Measurements from ENCODE around the gene SND1. TPM values are rescaled to one million over a fixed set of nuclear protein-coding genes. Genes with fewer than 3 reads are reported as not detected.

The SND1 gene
- total RNA-seq (100 to 1,000 TPM; 137 to 187 (median 154) TPM), total RNA-seq (96.1 to 449 (median 157) reads per million in 29 experiments)
- 94.1 TPM for total RNA-seq (2013)

- no peaks in the 10 kb centered on the region for H3K27me3 Mint-ChIP-seq
- POLR2A ChIA-PET = interaction anchor here in 1 of 2 donors (0.8 kb wide), 1 partner anchor 66 kb away, joined by 3 read pairs; the partner anchor contains the start of gene GCC1
Observed at GRCh38 chr7:127651556-127652332, at the start of gene SND1. SND1 (plus strand) TSS chr7:127652194; CDS start chr7:127652374, 180 bp downstream.

DNA sequence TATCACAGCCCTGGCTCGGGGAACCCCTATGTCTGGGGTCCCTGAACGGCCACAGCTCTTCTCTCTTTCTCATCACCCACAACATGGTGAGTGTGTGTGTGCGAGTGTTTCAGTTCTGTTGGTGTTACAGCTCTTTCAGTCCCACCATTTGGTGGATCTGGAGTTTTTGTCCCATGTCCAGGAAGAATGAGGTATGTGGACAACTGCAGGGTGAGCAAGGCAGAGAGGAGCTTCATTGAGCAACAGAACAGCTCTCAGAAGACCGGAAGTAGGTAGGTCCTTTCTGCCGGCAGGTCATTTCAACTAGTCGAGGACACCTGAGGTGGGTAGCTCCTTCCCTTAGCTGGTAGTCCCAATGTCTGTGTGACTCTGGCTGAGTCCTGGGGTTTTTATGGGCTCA lies 43.5 kb upstream of the SND1 start:
- Histone ChIP-seq H3K4me1 (ENCODE audit: control insufficient read depth in 1 of 2, extremely low read depth in 1 of 2, insufficient read depth in 2 of 2, low read length in 2 of 2) (no peaks in the 10 kb centered on the region), H3K36me3 (ENCODE audit: control insufficient read depth in 2 of 2, extremely low read depth in 1 of 2, insufficient read depth in 1 of 2, low read length in 1 of 2) (no peaks in the 10 kb centered on the region), H3K4me3 (ENCODE audit: control insufficient read depth in 1 of 2, extremely low read depth in 1 of 2, low read length in 1 of 2) (no peak overlapping the region), H3K9me3 (no peaks in the 10 kb centered on the region), H3K27ac (ENCODE audit: low read length) (no peak overlapping the region), H3K27me3 (replicated peaks in 1 of 2; ENCODE audit: control insufficient read depth in 2 of 2, extremely low read depth in 1 of 2, insufficient read depth in 2 of 2, low read length in 1 of 2) (peaks cover 0 to 30% of the 10 kb centered on the region in 2 experiments)
- Mint-ChIP-seq H3K27me3 (peaks cover 16 to 23% of the 10 kb centered on the region in 2 donors), H3K27ac (no peak overlapping the region), H3K9me3 (peaks cover 0 to 2% (median 0%) of the 10 kb centered on the region in 3 donors), H3K4me1 (no peaks in the 10 kb centered on the region), H3K4me3 (no peak overlapping the region), H3K36me3 (no peaks in the 10 kb centered on the region)
- ATAC-seq (replicated peaks in 1 of 4) (no peak), DNase-seq (no peak)
- ChIA-PET CTCF (no interaction called here), POLR2A (no interaction called here)
- 75% methylated on average over 2 of the region's 6 CpGs for WGBS (ENCODE audit: insufficient coverage)

More at GRCh38 chr7:127651556-127652332, at the start of gene SND1:
- H3K36me3 ChIP-seq (ENCODE audit: control insufficient read depth in 2 of 2, extremely low read depth in 1 of 2, insufficient read depth in 1 of 2, low read length in 1 of 2) = peaks cover 0 to 6% of the 10 kb centered on the region in 2 donors
- CTCF ChIA-PET = no interaction called here
- no peaks in the 10 kb centered on the region for H3K9me3 ChIP-seq
- Mint-ChIP-seq H3K36me3 (peaks cover 11% of the 10 kb centered on the region), H3K4me3 (peak within 1 kb of the TSS in 2 of 3 donors; percentile 98 to 99), H3K9me3 (no peaks in the 10 kb centered on the region), H3K27ac (peak within 1 kb of the TSS; percentile 94 to 99), H3K4me1 (peaks cover 52 to 53% (median 53%) of the 10 kb centered on the region in 3 donors)
- under 1% methylated on average over 66 of the region's 67 CpGs for WGBS (ENCODE audit: insufficient coverage)
- H3K4me1 ChIP-seq (ENCODE audit: control insufficient read depth in 1 of 2, extremely low read depth in 1 of 2, insufficient read depth in 2 of 2, low read length in 2 of 2) = peaks cover 17 to 33% of the 10 kb centered on the region in 2 experiments
- H3K27ac ChIP-seq (ENCODE audit: low read length) = peak within 1 kb of the TSS; percentile 97
- peak; percentile 92 to 100 (median 99) for DNase-seq
- peaks cover 0 to 3% of the 10 kb centered on the region in 2 experiments for H3K27me3 ChIP-seq (replicated peaks in 1 of 2; ENCODE audit: control insufficient read depth in 2 of 2, extremely low read depth in 1 of 2, insufficient read depth in 2 of 2, low read length in 1 of 2)
- peak; percentile 94 to 97 (median 95) for ATAC-seq (replicated peaks in 1 of 4)
- H3K4me3 ChIP-seq (ENCODE audit: control insufficient read depth in 1 of 2, extremely low read depth in 1 of 2, low read length in 1 of 2) = peak within 1 kb of the TSS; percentile 96

DNA sequence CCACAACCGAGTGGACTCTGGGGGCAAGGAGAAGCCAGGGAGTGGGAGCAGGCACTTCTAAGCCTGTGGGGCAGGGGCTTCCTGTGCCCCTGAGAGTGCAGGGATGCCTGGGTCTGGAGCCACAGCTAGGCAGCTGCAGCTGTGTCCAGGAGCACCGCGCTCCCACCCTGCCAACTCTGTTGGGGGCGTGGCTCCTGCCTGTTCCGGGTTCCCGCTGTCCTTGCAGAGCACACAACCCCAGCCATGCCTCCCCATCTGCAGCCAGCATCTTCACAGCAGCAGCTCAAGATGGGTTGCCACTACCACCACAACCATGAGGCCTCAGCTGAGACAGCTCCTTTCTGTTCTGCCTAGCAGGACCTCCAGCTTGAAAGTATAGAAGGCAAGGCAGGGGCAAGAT lies 42.7 kb upstream of the SND1 start:
- DNase-seq (no peak), ATAC-seq (replicated peaks in 1 of 4) (no peak)
- Mint-ChIP-seq H3K27ac (no peak overlapping the region), H3K27me3 (peaks cover 16 to 30% of the 10 kb centered on the region in 2 donors), H3K9me3 (peaks cover 0 to 2% (median 0%) of the 10 kb centered on the region in 3 donors), H3K36me3 (no peaks in the 10 kb centered on the region), H3K4me3 (no peak overlapping the region), H3K4me1 (no peaks in the 10 kb centered on the region)
- H3K27ac ChIP-seq (ENCODE audit: low read length) = no peak overlapping the region
- ChIA-PET POLR2A (no interaction called here), CTCF (no interaction called here)
- no peaks in the 10 kb centered on the region for H3K4me1 ChIP-seq (ENCODE audit: control insufficient read depth in 1 of 2, extremely low read depth in 1 of 2, insufficient read depth in 2 of 2, low read length in 2 of 2)
- H3K9me3 ChIP-seq = no peaks in the 10 kb centered on the region
- no peaks in the 10 kb centered on the region for H3K36me3 ChIP-seq (ENCODE audit: control insufficient read depth in 2 of 2, extremely low read depth in 1 of 2, insufficient read depth in 1 of 2, low read length in 1 of 2)
- H3K4me3 ChIP-seq (ENCODE audit: control insufficient read depth in 1 of 2, extremely low read depth in 1 of 2, low read length in 1 of 2) = no peak overlapping the region
- 90% methylated on average over 3 of the region's 6 CpGs for WGBS (ENCODE audit: insufficient coverage)
- H3K27me3 ChIP-seq (replicated peaks in 1 of 2; ENCODE audit: control insufficient read depth in 2 of 2, extremely low read depth in 1 of 2, insufficient read depth in 2 of 2, low read length in 1 of 2) = peaks cover 0 to 37% of the 10 kb centered on the region in 2 experiments

- ChIA-PET CTCF (no interaction called here), POLR2A (no interaction called here)
- H3K36me3 Mint-ChIP-seq = no peaks in the 10 kb centered on the region
- peaks cover 0 to 2% (median 0%) of the 10 kb centered on the region in 3 donors for H3K9me3 Mint-ChIP-seq
- Histone ChIP-seq H3K27ac (ENCODE audit: low read length) (no peak overlapping the region), H3K4me3 (ENCODE audit: control insufficient read depth in 1 of 2, extremely low read depth in 1 of 2, low read length in 1 of 2) (no peak overlapping the region), H3K36me3 (ENCODE audit: control insufficient read depth in 2 of 2, extremely low read depth in 1 of 2, insufficient read depth in 1 of 2, low read length in 1 of 2) (no peaks in the 10 kb centered on the region), H3K4me1 (ENCODE audit: control insufficient read depth in 1 of 2, extremely low read depth in 1 of 2, insufficient read depth in 2 of 2, low read length in 2 of 2) (no peaks in the 10 kb centered on the region), H3K9me3 (no peaks in the 10 kb centered on the region), H3K27me3 (replicated peaks in 1 of 2; ENCODE audit: control insufficient read depth in 2 of 2, extremely low read depth in 1 of 2, insufficient read depth in 2 of 2, low read length in 1 of 2) (peaks cover 0 to 56% of the 10 kb centered on the region in 2 experiments)
- H3K27me3 Mint-ChIP-seq = peaks cover 22 to 52% of the 10 kb centered on the region in 2 donors
- ATAC-seq (replicated peaks in 1 of 4) (no peak), DNase-seq (no peak)
- H3K4me1 Mint-ChIP-seq = no peaks in the 10 kb centered on the region
- no peak overlapping the region for H3K4me3 Mint-ChIP-seq
- WGBS (ENCODE audit: insufficient coverage) = 72% methylated on average over 1 of the region's 1 CpG
- H3K27ac Mint-ChIP-seq = no peak overlapping the region
Observed at GRCh38 chr7:127612263-127612662, 39.7 kb upstream of the SND1 start.

GRCh38 chr7:127616724-127617123 lies 35.3 kb upstream of the SND1 start:
- Histone ChIP-seq H3K27ac (ENCODE audit: low read length) (no peak overlapping the region), H3K4me1 (ENCODE audit: control insufficient read depth in 1 of 2, extremely low read depth in 1 of 2, insufficient read depth in 2 of 2, low read length in 2 of 2) (peaks cover 0 to 3% of the 10 kb centered on the region in 2 experiments), H3K4me3 (ENCODE audit: control insufficient read depth in 1 of 2, extremely low read depth in 1 of 2, low read length in 1 of 2) (no peak overlapping the region), H3K9me3 (no peaks in the 10 kb centered on the region), H3K27me3 (replicated peaks in 1 of 2; ENCODE audit: control insufficient read depth in 2 of 2, extremely low read depth in 1 of 2, insufficient read depth in 2 of 2, low read length in 1 of 2) (peaks cover 0 to 62% of the 10 kb centered on the region in 2 experiments), H3K36me3 (ENCODE audit: control insufficient read depth in 2 of 2, extremely low read depth in 1 of 2, insufficient read depth in 1 of 2, low read length in 1 of 2) (no peaks in the 10 kb centered on the region)
- ChIA-PET CTCF (no interaction called here), POLR2A (interaction anchor here in 1 of 2 donors (0.6 kb wide), 1 partner anchor 176 kb away, joined by 3 read pairs; no protein-coding TSS in a partner anchor)
- Mint-ChIP-seq H3K27me3 (peaks cover 48 to 84% of the 10 kb centered on the region in 2 donors), H3K4me3 (no peak overlapping the region), H3K4me1 (peaks cover 7 to 11% (median 9%) of the 10 kb centered on the region in 3 donors), H3K36me3 (no peaks in the 10 kb centered on the region), H3K9me3 (no peaks in the 10 kb centered on the region), H3K27ac (no peak overlapping the region)
- DNase-seq (no peak), ATAC-seq (replicated peaks in 1 of 4) (no peak)
- no CpG with 5 or more reads among the region's 5 CpGs for WGBS (ENCODE audit: insufficient coverage)

DNA sequence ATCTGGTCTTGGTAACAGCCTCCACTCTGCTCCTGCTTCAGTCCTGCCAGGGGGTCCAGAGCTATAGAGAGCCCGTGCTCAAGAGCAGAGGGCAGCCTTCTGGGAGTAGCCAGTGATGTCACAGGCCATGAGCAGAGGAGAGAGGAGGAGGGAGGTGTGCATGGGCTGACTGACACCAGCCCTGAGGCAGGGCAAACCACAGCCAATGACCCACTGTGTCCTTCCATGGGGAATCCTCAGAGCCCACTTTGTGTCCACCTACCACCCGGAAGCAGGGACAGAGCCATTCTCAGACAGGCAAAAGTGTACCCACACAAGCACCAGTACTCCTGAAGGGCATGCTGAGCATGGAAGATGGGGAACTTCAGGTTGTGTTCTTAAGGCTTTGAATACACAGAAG lies 34.0 kb upstream of the SND1 start, which contains the start of gene PAX4:
TSS of gene PAX4 (minus strand) at position 101 of the 400 bp plus-strand sequence. CDS start 2,214 bp downstream, outside the sequence.
- Histone ChIP-seq H3K4me1 (ENCODE audit: control insufficient read depth in 1 of 2, extremely low read depth in 1 of 2, insufficient read depth in 2 of 2, low read length in 2 of 2) (peaks cover 0 to 3% of the 10 kb centered on the region in 2 experiments), H3K36me3 (ENCODE audit: control insufficient read depth in 2 of 2, extremely low read depth in 1 of 2, insufficient read depth in 1 of 2, low read length in 1 of 2) (no peaks in the 10 kb centered on the region), H3K4me3 (ENCODE audit: control insufficient read depth in 1 of 2, extremely low read depth in 1 of 2, low read length in 1 of 2) (no peak within 1 kb of the TSS), H3K27ac (ENCODE audit: low read length) (no peak within 1 kb of the TSS), H3K27me3 (replicated peaks in 1 of 2; ENCODE audit: control insufficient read depth in 2 of 2, extremely low read depth in 1 of 2, insufficient read depth in 2 of 2, low read length in 1 of 2) (peaks cover 0 to 55% of the 10 kb centered on the region in 2 experiments), H3K9me3 (no peaks in the 10 kb centered on the region)
- CTCF ChIA-PET = no interaction called here
- POLR2A ChIA-PET = no interaction called here
- WGBS (ENCODE audit: insufficient coverage) = no CpG with 5 or more reads among the region's 2 CpGs
- Mint-ChIP-seq H3K9me3 (no peaks in the 10 kb centered on the region), H3K27me3 (peaks cover 40 to 77% of the 10 kb centered on the region in 2 donors), H3K27ac (no peak within 1 kb of the TSS), H3K4me1 (peaks cover 7 to 11% (median 9%) of the 10 kb centered on the region in 3 donors), H3K4me3 (no peak within 1 kb of the TSS), H3K36me3 (no peaks in the 10 kb centered on the region)
- no peak for ATAC-seq (replicated peaks in 1 of 4)
- no peak for DNase-seq

Data from T-cell (primary cell).